Breast epithelium (tissue), 3 donors: ENCODE measurements around the gene LRGUK.

Source experiments
- POLR2A ChIP-seq: fragments of 450-650 bp; IDR thresholded peaks from one replicate; pipeline ENCODE4 v1.6.1; 2016; ENCODE audit warnings: antibody characterized with exemption, mild to moderate bottlenecking, moderate library complexity
- POLR2AphosphoS5 ChIP-seq, 3 donors: sonication (generic); formaldehyde crosslinking; IDR thresholded peaks; one replicate each; pipeline ENCODE4 v1.6.1; 2017; ENCODE audit warnings: antibody characterized with exemption in 3 of 3
- TF ChIP-seq, protein P1 (sequence below), 3 donors: fragments of 450-650 bp; IDR thresholded peaks; one replicate each; pipeline ENCODE4 v1.5.1; 2016 to 2017; ENCODE audit warnings: antibody characterized with exemption in 3 of 3, mild to moderate bottlenecking in 3 of 3, moderate library complexity in 3 of 3

DNA sequence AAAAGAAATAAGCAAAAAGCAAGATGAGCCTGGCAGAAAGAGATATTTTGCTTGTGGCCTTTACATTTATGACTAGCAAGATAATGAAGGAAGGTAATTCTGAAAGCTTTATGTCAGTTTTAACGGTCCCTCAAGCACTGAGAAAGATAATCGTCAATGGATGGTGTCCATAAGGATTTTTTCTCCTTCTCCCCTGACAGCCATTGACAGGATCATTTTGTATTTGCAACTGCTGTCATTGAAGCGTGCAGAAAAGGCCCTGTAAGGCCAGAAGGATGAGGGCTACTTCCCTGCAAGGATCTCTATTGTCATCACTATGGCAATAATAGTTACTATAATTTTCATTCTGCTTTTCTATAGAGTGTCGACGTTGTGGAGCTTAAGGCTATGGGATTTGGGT is 994 bp upstream of the LRGUK start:
- TF ChIP-seq, protein P1, sequence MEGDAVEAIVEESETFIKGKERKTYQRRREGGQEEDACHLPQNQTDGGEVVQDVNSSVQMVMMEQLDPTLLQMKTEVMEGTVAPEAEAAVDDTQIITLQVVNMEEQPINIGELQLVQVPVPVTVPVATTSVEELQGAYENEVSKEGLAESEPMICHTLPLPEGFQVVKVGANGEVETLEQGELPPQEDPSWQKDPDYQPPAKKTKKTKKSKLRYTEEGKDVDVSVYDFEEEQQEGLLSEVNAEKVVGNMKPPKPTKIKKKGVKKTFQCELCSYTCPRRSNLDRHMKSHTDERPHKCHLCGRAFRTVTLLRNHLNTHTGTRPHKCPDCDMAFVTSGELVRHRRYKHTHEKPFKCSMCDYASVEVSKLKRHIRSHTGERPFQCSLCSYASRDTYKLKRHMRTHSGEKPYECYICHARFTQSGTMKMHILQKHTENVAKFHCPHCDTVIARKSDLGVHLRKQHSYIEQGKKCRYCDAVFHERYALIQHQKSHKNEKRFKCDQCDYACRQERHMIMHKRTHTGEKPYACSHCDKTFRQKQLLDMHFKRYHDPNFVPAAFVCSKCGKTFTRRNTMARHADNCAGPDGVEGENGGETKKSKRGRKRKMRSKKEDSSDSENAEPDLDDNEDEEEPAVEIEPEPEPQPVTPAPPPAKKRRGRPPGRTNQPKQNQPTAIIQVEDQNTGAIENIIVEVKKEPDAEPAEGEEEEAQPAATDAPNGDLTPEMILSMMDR (IDR thresholded peaks at IDR 0.05), result no peak
- TF ChIP-seq POLR2AphosphoS5 (IDR thresholded peaks at IDR 0.05) (no peak), POLR2A (no peak)
